Forelimb muscle (tissue), 1 donor: Measurements from ENCODE around the gene GDF2. TPM values are rescaled to one million over a fixed set of nuclear protein-coding genes. Genes with fewer than 3 reads are reported as not detected.

Source experiments
- DNase-seq: peaks from one replicate; pipeline ENCODE4 v3.0.0-alpha.2; 2013; ENCODE audit warnings: low read depth
- polyA plus RNA-seq: library from polyadenylated mRNA; unstranded; fragments of 120-200 nt; gene quantifications from one replicate; pipeline ENCODE4 v1.2.1, GENCODE V29; 2013; ENCODE audit not compliant: insufficient read length

The GDF2 gene
- polyA plus RNA-seq, 1 donor, result not detected

DNA sequence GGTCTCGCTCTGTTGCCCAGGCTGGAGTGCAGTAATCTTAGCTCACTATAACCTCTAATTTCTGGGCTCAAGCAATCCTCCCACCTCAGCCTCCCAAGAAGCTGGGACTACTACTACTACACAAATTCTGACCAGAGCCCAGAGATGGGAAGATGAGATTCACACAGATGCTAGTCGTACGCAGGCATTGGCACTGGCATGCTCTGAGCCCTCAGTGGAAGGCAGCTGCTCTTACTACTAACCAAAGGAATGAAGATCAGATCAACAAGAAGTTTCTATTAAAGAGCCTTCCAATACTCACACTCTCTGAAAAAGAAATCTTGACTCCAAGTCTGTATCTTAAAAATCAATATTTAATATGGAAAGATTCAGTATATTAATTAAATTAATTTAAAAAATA is 10.7 kb downstream of the GDF2 start:
- no peak for DNase-seq

DNA sequence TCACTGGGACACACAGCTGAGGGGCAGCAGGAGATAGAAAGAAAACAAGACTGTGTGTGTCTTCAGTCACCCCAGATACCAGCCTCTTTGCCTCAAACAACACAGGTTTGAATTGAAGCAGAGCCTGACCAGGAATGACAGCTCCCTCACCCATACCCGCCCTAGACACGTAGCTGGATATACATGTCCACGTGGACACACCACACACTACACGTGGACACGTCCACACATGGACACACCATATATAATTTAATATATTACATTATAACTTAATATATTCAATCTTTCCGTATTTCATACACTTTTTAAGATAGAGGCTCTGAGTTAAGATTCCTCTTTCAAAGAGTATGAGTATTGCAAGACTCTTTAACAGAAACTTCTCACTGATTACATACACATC is 11.3 kb downstream of the GDF2 start:
- DNase-seq, result no peak

GRCh38 chr10:47334466-47335295 is 12.4 kb downstream of the GDF2 start:
- no peak for DNase-seq

GRCh38 chr10:47335906-47336305 is 13.7 kb downstream of the GDF2 start:
- no peak for DNase-seq

GRCh38 chr10:47336387-47337134 is 14.3 kb downstream of the GDF2 start:
- no peak for DNase-seq

DNA sequence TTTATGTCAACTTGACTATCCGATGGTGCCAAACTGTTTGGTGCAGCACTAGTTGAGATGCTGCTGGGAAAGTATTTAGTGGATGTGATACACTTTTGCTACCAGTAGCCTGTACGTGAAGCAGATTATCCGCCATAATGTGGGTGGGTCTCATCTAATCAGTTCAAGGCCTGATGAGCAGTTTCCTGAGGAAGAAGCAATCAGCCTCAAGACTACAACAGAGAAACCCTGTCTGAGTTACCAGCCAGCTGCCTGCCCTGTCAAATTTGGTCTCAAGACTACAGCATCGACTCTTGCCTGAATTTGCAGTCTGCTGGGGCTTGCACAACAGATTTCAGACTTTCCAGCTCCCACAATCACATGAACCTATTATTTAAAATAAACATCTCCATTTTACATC is 15.1 kb downstream of the GDF2 start:
- no peak for DNase-seq

DNA sequence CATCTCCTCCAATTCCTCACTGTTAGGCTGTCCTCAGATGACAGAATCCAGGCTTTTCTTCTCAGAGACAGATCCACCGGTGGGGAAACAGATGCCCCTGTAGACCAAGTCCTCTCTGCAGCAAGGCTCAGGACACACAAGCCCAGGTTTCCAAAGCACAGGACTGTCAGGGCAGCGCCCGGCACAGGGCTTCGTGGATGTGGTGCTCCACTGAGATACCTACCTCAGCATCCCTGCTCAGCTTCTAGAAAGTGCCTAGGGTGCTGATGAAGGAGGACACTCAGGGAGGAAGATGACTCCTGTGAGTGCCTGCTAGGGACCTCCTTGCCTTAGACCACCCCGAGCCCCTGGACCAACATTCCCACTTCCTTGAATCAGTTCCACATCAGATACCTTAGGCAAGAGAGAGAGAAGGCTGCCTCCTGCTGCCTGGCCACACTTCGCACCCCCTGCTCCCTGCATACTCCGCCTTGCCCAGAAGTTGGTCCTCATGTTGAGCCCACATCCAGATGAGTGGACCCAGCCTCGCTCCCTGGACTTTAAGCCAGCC is 17.0 kb downstream of the GDF2 start:
- DNase-seq, result no peak

- DNase-seq, result no peak
Observed at GRCh38 chr10:47339759-47340607, 17.7 kb downstream of the GDF2 start.

- peak; percentile 9 for DNase-seq
Observed at GRCh38 chr10:47340608-47341170, 18.4 kb downstream of the GDF2 start.

DNA sequence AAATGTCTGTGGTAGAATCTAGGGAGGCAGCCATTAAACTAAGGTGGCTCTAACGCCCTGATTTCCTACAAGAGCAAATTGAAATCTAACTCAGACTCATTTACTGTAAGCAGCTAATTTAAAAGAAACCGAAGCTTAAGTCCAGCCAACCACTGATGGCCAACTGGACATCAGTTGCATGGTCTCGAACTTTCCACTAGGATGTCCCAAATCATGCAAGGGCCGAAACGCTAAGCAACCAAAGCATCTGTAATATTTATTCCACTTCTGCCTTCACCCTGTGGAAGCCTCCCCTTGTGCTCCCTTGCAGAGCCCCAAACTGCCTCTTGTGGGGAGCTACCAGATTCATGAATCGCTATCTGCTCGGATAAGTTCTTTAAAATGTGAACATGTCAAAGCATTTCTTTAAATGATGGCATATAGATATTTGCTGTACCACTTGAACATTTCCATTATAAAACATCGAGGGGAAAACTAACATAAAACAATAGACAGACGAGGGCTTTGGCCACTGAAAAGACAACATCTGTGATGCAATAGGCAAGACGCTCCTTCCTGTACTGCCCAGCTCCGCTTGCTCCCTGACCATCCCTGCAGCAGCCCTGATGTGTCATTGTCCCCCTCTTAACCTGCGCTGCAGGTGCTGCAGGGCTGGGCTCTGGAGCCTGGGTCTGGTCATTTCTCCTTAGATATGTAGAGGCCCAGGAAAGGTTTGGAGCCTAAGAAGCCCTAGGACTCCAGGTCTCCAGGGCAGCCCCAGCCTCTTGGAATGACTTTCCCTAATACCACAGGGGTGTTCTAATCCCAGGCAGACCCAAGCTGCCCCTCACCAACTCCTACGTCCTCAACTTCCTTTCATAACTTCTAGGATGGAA is 23.0 kb downstream of the GDF2 start:
- no peak for DNase-seq

GRCh38 chr10:47346581-47347302 is 24.5 kb downstream of the GDF2 start:
- DNase-seq, result no peak

DNA sequence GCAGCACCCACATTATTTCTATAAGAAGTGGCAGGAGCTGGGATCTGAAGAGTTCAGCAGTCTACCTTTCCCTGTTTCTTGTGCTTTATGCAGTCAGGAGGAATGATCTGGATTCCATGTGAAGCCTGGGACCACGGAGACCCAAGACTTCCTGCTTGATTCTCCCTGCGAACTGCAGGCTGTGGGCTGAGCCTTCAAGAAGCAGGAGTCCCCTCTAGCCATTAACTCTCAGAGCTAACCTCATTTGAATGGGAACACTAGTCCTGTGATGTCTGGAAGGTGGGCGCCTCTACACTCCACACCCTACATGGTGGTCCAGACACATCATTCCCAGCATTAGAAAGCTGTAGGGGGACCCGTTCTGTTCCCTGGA is 25.0 kb downstream of the GDF2 start:
- no peak for DNase-seq

DNA sequence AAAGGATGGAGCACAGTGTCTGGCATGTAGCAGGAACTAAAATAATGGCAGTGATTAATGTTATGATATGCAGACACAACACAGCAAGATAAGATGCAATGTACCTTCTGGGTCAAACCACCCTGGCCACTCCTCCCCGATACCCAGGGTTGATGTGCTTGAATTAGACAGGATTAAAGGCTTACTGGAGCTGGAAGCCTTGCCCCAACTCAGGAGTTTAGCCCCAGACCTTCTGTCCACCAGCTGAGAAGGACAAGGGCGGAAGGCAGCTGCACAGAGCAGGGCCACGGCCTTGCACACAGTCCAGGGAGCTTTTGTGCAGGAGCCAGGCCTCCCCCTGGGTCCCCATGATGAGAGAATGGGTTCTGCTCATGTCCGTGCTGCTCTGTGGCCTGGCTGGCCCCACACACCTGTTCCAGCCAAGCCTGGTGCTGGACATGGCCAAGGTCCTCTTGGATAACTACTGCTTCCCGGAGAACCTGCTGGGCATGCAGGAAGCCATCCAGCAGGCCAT is 25.9 kb downstream of the GDF2 start, which contains the start of gene RBP3:
RBP3 (plus strand) TSS at position 226 of the 514 bp plus-strand sequence; CDS start at position 348, 122 bp downstream.
- DNase-seq, result no peak

- DNase-seq, result no peak
Observed at GRCh38 chr10:47348661-47349470, 26.6 kb downstream of the GDF2 start.

DNA sequence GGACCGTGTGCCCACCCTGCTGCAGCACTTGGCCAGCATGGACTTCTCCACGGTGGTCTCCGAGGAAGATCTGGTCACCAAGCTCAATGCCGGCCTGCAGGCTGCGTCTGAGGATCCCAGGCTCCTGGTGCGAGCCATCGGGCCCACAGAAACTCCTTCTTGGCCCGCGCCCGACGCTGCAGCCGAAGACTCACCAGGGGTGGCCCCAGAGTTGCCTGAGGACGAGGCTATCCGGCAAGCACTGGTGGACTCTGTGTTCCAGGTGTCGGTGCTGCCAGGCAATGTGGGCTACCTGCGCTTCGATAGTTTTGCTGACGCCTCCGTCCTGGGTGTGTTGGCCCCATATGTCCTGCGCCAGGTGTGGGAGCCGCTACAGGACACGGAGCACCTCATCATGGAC is 27.3 kb downstream of the GDF2 start:
- DNase-seq, result no peak

DNA sequence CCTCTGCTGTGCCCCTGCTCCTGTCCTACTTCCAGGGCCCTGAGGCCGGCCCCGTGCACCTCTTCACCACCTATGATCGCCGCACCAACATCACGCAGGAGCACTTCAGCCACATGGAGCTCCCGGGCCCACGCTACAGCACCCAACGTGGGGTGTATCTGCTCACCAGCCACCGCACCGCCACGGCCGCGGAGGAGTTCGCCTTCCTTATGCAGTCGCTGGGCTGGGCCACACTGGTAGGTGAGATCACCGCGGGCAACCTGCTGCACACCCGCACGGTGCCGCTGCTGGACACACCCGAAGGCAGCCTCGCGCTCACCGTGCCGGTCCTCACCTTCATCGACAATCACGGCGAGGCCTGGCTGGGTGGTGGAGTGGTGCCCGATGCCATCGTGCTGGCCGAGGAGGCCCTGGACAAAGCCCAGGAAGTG is 27.7 kb downstream of the GDF2 start:
- DNase-seq, result no peak

GRCh38 chr10:47350671-47351640 is 28.7 kb downstream of the GDF2 start:
- no peak for DNase-seq
